Endothelial cell of umbilical vein (primary cell): Measurements from ENCODE around the gene MS4A2.

Experiments
- CTCF ChIP-seq, 2 donors: IDR thresholded peaks; 1 replicate in 1 of 2; 2 replicates in 1 of 2; pipeline ENCODE4 v1.5.1; 2011; ENCODE audit warnings: low read length in 2 of 2, mild to moderate bottlenecking in 2 of 2, moderate library complexity in 2 of 2, control low read depth in 1 of 2, inconsistent platforms in 1 of 2, low read depth in 1 of 2; ENCODE audit not compliant: insufficient read depth in 1 of 2; ENCODE audit errors: extremely low read depth in 1 of 2
- EZH2 ChIP-seq: IDR thresholded peaks from 2 replicates; pipeline ENCODE4 v1.6.1; 2012; ENCODE audit warnings: borderline replicate concordance, low read depth, mild to moderate bottlenecking, moderate library complexity, low read length, inconsistent platforms; ENCODE audit not compliant: severe bottlenecking
- FOS ChIP-seq: IDR thresholded peaks from 2 replicates; pipeline ENCODE4 v1.6.1; 2011; ENCODE audit warnings: mild to moderate bottlenecking, low read length, moderate library complexity, borderline replicate concordance; ENCODE audit not compliant: insufficient read depth
- GATA2 ChIP-seq: IDR thresholded peaks from 2 replicates; pipeline ENCODE4 v1.7.0; 2011; ENCODE audit warnings: low read depth, mild to moderate bottlenecking, moderate library complexity, mixed read lengths, low read length; ENCODE audit not compliant: insufficient read length, insufficient read depth
- JUN ChIP-seq: IDR thresholded peaks from 2 replicates; pipeline ENCODE4 v1.6.1; 2011; ENCODE audit warnings: borderline replicate concordance, low read depth; ENCODE audit not compliant: insufficient read length, insufficient read depth
- MAX ChIP-seq: IDR thresholded peaks from 2 replicates; pipeline ENCODE4 v1.6.1; 2011; ENCODE audit not compliant: insufficient read depth, insufficient read length
- MYC ChIP-seq: IDR thresholded peaks from one replicate; pipeline ENCODE4 v1.6.1; 2011; ENCODE audit warnings: mild to moderate bottlenecking, low read depth, low read length
- POLR2A ChIP-seq: IDR thresholded peaks from 2 replicates; pipeline ENCODE4 v1.6.1; 2012; ENCODE audit warnings: low read depth, mild to moderate bottlenecking, control low read depth, low read length
- POLR2AphosphoS5 ChIP-seq: IDR thresholded peaks from 2 replicates; pipeline ENCODE4 v1.6.1; 2012; ENCODE audit warnings: low read depth, mild to moderate bottlenecking, control low read depth, low read length, moderate library complexity; ENCODE audit not compliant: insufficient read depth

GRCh38 chr11:60111793-60112192, 23.3 kb downstream of the MS4A2 start:
- TF ChIP-seq EZH2 (no peak), CTCF (IDR thresholded peaks at IDR 0.05; ENCODE audit: extremely low read depth in 1 of 2, insufficient read depth in 1 of 2, low read depth in 1 of 2, low read length in 2 of 2) (no peak), POLR2A (no peak), POLR2AphosphoS5 (no peak), MYC (no peak), FOS (no peak), JUN (no peak), MAX (no peak), GATA2 (no peak)
